Sigmoid colon (tissue), 7 donors: ENCODE data around the gene ACOT7. TPM values are rescaled to one million over a fixed set of nuclear protein-coding genes. Genes with fewer than 3 reads are reported as not detected.
"Not testable (repeated sequence)": the region's sequence is repeated elsewhere in the genome, so short reads cannot be mapped to it uniquely, and the experiment has no call there.

Experiments
- DNase-seq: peaks from one replicate; pipeline ENCODE4 v3.0.0-alpha.2; 2019
- H3K27ac ChIP-seq, 4 donors: fragments of 200-600 bp; sonication (generic); one replicate each; pipeline ENCODE4 v1.5.1; 2016 to 2019; ENCODE audit warnings: mild to moderate bottlenecking in 1 of 4
- H3K27me3 ChIP-seq, 3 donors: fragments of 200-600 bp; sonication (generic); one replicate each; pipeline ENCODE4 v1.5.1; 2019; ENCODE audit warnings: mild to moderate bottlenecking in 1 of 3
- H3K36me3 ChIP-seq, 4 donors: fragments of 200-600 bp; sonication (generic); one replicate each; pipeline ENCODE4 v1.5.1; 2016 to 2019
- H3K4me1 ChIP-seq, 4 donors: fragments of 200-600 bp; sonication (generic); one replicate each; pipeline ENCODE4 v1.5.1; 2017 to 2019
- H3K4me3 ChIP-seq, 4 donors: fragments of 200-600 bp; sonication (generic); one replicate each; pipeline ENCODE4 v1.5.1; 2017 to 2019; ENCODE audit warnings: mild to moderate bottlenecking in 2 of 4, moderate library complexity in 1 of 4
- H3K9me3 ChIP-seq, 4 donors: fragments of 200-600 bp in 3 of 4; sonication (generic) in 3 of 4; one replicate each; pipeline versions ENCODE4 v1.5.1 to v1.6.1; 2013 to 2019
- EP300 ChIP-seq, 4 donors: sonication (generic); formaldehyde crosslinking; IDR thresholded peaks; one replicate each; pipeline ENCODE4 v1.6.1; 2017; ENCODE audit warnings: antibody characterized with exemption in 4 of 4
- POLR2A ChIP-seq, 2 donors: fragments of 450-650 bp; IDR thresholded peaks; one replicate each; pipeline ENCODE4 v1.6.1; 2016; ENCODE audit warnings: antibody characterized with exemption in 2 of 2, mild to moderate bottlenecking in 2 of 2, moderate library complexity in 2 of 2
- POLR2AphosphoS5 ChIP-seq, 4 donors: sonication (generic); formaldehyde crosslinking; IDR thresholded peaks; one replicate each; pipeline ENCODE4 v1.6.1; 2017; ENCODE audit warnings: antibody characterized with exemption in 4 of 4
- WGBS, 2 donors: extraction: QIAGEN DNeasy Blood & Tissue Kit; methylation state at CpG; one replicate each; pipeline ENCODE4 v1.1.7; 2013; 5-methylcytosine and 5-hydroxymethylcytosine counted together
- intact Hi-C: fragments of 100-400 bp; cut with DNase I; formaldehyde crosslinking; loops from one replicate; pipeline ENCODE4 v1.15.1; 2023
- polyA plus RNA-seq, 3 donors: library from polyadenylated mRNA; stranded (reverse); fragments of 200-250 nt; gene quantifications; one replicate each; pipeline ENCODE4 v1.2.3, GENCODE V29; 2013
- total RNA-seq, 4 donors: library from RNA; depleted of rRNA; stranded (reverse); fragments of >200 nt; gene quantifications; one replicate each; pipeline ENCODE4 v1.1.0, GENCODE V29; 2016
- TF ChIP-seq, protein P1 (sequence below), 4 experiments: fragments of 450-650 bp in 3 of 4; fragments of 200-600 bp in 1 of 4; IDR thresholded peaks; one replicate each; pipeline ENCODE4 v1.5.1; 2016 to 2019; ENCODE audit warnings: antibody characterized with exemption in 4 of 4, mild to moderate bottlenecking in 3 of 4, moderate library complexity in 2 of 4
- donor health status: healthy with polysubstance abuse.
- donor health status: Bipolar disorder and iron deficiency.
- donor health status: healthy.

ACOT7 gene
- total and polyA plus RNA-seq, 7 donors: 17.9 to 81.0 (median 26.5) TPM

DNA sequence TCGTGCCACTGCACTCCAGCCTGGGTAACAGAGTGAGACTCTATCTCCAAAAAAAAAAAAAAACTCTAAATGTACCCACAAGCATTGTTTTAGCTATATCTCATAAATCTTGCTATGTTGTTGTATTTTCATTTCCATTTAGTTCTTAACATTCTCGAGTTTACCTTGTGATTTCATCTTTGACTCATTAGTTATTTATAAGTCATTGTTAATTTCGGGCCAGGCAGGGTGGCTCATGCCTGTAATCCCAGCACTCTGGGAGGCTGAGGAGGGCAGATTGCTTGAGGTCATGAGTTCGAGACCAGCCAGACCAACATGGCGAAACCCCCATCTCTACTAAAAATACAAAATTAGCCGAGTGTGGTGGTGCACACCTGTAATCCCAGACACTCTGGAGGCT, 14.5 kb upstream of the ACOT7 start:
- H3K4me1 ChIP-seq: no peaks in the 10 kb centered on the region
- intact Hi-C loops: no loop called here
- no peak for TF ChIP-seq POLR2AphosphoS5 (IDR thresholded peaks at IDR 0.05)
- no peak for TF ChIP-seq POLR2A (IDR thresholded peaks at IDR 0.05)
- TF ChIP-seq EP300 (IDR thresholded peaks at IDR 0.05): no peak
- TF ChIP-seq, protein P1, sequence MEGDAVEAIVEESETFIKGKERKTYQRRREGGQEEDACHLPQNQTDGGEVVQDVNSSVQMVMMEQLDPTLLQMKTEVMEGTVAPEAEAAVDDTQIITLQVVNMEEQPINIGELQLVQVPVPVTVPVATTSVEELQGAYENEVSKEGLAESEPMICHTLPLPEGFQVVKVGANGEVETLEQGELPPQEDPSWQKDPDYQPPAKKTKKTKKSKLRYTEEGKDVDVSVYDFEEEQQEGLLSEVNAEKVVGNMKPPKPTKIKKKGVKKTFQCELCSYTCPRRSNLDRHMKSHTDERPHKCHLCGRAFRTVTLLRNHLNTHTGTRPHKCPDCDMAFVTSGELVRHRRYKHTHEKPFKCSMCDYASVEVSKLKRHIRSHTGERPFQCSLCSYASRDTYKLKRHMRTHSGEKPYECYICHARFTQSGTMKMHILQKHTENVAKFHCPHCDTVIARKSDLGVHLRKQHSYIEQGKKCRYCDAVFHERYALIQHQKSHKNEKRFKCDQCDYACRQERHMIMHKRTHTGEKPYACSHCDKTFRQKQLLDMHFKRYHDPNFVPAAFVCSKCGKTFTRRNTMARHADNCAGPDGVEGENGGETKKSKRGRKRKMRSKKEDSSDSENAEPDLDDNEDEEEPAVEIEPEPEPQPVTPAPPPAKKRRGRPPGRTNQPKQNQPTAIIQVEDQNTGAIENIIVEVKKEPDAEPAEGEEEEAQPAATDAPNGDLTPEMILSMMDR (IDR thresholded peaks at IDR 0.05): no peak
- H3K27me3 ChIP-seq: peaks cover 0 to 20% (median 0%) of the 10 kb centered on the region in 3 donors
- DNase-seq: no peak
- H3K4me3 ChIP-seq: no peak overlapping the region
- H3K27ac ChIP-seq: no peak overlapping the region
- H3K9me3 ChIP-seq: no peaks in the 10 kb centered on the region
- 87% methylated on average over 6 of the region's 6 CpGs for WGBS, 2 donors
- H3K36me3 ChIP-seq: no peaks in the 10 kb centered on the region

DNA sequence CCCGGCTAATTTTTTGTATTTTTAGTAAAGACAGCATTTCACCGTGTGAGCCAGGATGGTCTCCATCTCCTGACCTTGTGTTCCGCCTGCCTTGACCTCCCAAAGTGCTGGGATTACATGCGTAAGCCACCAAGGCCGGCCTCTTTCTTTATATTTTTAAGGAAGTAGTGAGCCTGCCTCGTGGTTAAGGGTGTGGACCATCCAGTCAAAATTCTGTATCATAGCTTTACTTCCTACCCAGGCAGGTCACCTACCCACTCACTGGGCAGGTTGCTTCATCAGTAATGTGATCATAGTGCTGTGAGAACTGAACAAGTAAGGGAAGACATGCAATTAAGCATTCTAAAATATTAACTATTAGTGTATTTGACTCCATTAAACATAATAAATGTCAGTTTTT, 8.1 kb upstream of the ACOT7 start:
- no peak for DNase-seq
- Histone ChIP-seq H3K36me3 (no peaks in the 10 kb centered on the region), H3K9me3 (no peaks in the 10 kb centered on the region), H3K27me3 (peaks cover 0 to 2% (median 0%) of the 10 kb centered on the region in 3 donors), H3K27ac (no peak overlapping the region), H3K4me1 (no peaks in the 10 kb centered on the region), H3K4me3 (no peak overlapping the region)
- WGBS, 2 donors: 47 to 60% methylated on average over 6 of the region's 6 CpGs
- TF ChIP-seq, protein P1 (IDR thresholded peaks at IDR 0.05): no peak
- TF ChIP-seq EP300 (IDR thresholded peaks at IDR 0.05) (no peak), POLR2A (IDR thresholded peaks at IDR 0.05) (no peak), POLR2AphosphoS5 (IDR thresholded peaks at IDR 0.05) (no peak)
- intact Hi-C loops: loop anchor here (5.0 kb wide), 1 partner anchor 154 kb away; no protein-coding TSS in a partner anchor

DNA sequence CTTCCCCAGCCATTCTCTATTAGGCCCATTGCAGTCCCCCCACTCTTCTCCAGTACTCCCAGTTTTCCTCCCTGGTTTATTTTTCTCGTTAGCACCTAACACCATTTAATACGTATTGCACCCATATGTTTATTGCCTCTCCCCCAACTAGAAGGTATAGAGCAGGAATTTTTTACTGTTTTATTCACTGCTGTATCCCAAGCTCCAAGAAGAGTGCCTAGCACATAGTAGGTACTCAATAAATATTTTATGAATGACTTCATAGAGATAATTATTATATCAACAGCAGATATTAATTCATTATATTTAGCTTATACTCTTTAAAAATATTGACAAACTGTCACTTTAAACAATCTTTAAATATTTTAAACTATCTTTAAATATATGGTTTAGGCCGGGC, 5.7 kb upstream of the ACOT7 start:
- peaks cover 0 to 2% (median 0%) of the 10 kb centered on the region in 3 donors for H3K27me3 ChIP-seq
- 90 to 93% methylated on average over 3 of the region's 3 CpGs for WGBS, 2 donors
- intact Hi-C loops: loop anchor here (10.0 kb wide), 1 partner anchor 226 kb away; the partner anchor contains the start of gene THAP3
- no peak overlapping the region for H3K4me3 ChIP-seq
- H3K36me3 ChIP-seq: no peaks in the 10 kb centered on the region
- DNase-seq: no peak
- no peaks in the 10 kb centered on the region for H3K9me3 ChIP-seq
- H3K27ac ChIP-seq: no peak overlapping the region
- peaks cover 0 to 2% (median 1%) of the 10 kb centered on the region in 4 donors for H3K4me1 ChIP-seq
- no peak for TF ChIP-seq POLR2AphosphoS5 (IDR thresholded peaks at IDR 0.05)
- TF ChIP-seq, protein P1 (IDR thresholded peaks at IDR 0.05): no peak
- no peak for TF ChIP-seq POLR2A (IDR thresholded peaks at IDR 0.05)
- TF ChIP-seq EP300 (IDR thresholded peaks at IDR 0.05): no peak

DNA sequence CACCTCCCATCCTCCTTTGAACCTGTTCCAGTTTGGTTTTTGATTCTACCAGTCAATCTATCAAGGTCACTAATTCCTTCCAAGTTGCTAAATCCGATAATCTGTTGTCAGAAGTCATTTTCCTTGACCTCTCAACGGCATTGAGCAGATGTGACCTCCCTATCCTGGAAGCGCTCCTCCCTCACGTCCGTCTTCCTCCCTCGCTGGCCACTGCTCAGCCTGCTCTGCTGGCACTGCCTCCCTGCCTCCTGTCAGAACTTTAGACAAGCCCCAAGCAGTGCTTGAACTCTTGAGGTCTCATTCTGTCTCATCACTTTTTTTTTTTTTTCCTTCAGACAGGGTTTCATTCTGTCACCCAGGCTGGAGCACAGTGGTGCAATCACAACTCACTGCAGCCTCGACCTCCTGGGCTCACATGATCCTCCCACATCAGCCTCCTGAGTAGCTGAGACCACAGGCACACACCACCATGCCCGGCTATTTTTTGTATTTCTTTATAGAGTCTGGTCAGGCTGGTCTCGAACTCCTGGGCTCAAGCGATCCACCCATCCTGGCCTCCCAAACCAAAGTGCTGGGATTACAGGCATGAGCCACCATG, 4.4 kb upstream of the ACOT7 start:
- intact Hi-C loops: loop anchor here (10.0 kb wide), 1 partner anchor 227 kb away; the partner anchor contains the start of gene THAP3
- Histone ChIP-seq H3K4me3 (no peak overlapping the region), H3K27me3 (peaks cover 0 to 2% (median 0%) of the 10 kb centered on the region in 3 donors), H3K27ac (no peak overlapping the region), H3K4me1 (peaks cover 0 to 7% (median 6%) of the 10 kb centered on the region in 4 donors), H3K36me3 (no peaks in the 10 kb centered on the region), H3K9me3 (no peaks in the 10 kb centered on the region)
- TF ChIP-seq EP300 (IDR thresholded peaks at IDR 0.05) (no peak), POLR2A (IDR thresholded peaks at IDR 0.05) (no peak)
- WGBS, 2 donors: 79 to 83% methylated on average over 10 of the region's 10 CpGs
- no peak for DNase-seq

DNA sequence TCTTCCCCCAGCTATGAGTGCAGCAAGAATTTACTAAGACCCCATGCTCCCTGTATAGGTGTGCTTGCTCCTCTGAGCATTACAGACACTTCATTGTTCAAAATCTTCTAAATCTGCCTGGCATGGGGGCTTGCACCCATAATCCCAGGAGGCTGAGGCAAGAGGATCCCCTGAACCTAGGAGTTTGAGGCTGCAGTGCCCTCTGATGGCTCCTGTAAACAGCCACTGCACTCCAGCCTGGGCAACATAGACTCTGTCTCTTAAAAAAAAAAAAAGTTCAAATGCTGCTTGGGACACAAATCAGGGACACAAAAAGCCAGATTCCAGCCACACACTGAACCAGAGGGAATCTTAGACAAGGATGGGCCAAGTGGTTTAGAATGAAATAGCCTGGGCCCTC, 3.4 kb upstream of the ACOT7 start:
- no peak for TF ChIP-seq POLR2AphosphoS5 (IDR thresholded peaks at IDR 0.05)
- TF ChIP-seq EP300 (IDR thresholded peaks at IDR 0.05): no peak
- TF ChIP-seq, protein P1 (IDR thresholded peaks at IDR 0.05): no peak
- TF ChIP-seq POLR2A (IDR thresholded peaks at IDR 0.05): no peak
- no peaks in the 10 kb centered on the region for H3K36me3 ChIP-seq
- no peak overlapping the region for H3K27ac ChIP-seq
- H3K9me3 ChIP-seq: no peaks in the 10 kb centered on the region
- no peak for DNase-seq
- intact Hi-C loops: loop anchor here (10.0 kb wide), 1 partner anchor 228 kb away; the partner anchor contains the start of gene THAP3
- H3K27me3 ChIP-seq: no peaks in the 10 kb centered on the region
- peaks cover 0 to 16% (median 15%) of the 10 kb centered on the region in 4 donors for H3K4me1 ChIP-seq
- no peak overlapping the region for H3K4me3 ChIP-seq

DNA sequence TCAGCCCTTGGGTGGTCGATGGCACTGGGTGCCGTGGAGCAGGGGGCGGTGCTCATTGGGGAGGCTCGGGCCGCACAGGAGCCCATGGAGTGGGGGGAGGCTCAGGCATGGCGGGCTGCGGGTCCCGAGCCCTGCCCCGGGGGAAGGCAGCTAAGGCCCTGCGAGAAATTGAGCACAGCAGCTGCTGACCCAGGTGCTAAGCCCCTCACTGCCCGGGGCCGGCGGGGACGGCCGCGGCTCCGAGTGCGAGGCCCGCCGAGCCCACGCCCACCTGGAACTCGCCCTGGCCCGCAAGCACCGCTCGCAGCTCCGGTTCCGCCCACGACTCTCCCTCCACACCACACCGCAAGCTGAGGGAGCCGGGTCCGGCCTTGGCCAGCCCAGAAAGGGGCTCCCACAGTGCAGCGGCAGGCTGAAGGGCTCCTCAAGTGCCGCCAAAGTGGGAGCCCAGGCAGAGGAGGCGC, 2.2 kb upstream of the ACOT7 start:
- intact Hi-C loops: loop anchor here (2.0 to 10.0 kb wide), 2 partner anchors 33 to 229 kb away; partner anchors contain the start of gene THAP3

DNA sequence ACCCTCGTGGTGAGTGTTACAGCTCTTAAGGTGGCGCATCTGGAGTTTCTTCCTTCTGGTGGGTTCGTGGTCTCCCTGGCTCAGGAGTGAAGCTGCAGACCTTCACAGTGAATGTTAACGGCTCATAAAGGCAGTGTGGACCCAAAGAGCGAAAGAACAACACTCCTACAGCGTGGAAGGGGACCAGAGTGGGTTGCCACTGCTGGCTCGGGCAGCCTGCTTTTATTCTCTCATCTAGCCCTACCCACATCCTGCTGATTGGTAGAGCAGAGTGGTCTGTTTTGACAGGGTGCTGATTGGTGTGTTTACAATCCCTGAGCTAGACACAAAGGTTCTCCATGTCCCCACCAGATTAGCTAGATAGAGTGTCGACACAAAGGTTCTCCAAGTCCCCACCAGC, 1.6 kb upstream of the ACOT7 start:
- intact Hi-C loops: loop anchor here (2.0 to 10.0 kb wide), 2 partner anchors 32 to 230 kb away; partner anchors contain the start of gene THAP3
- not testable (repeated sequence) for H3K4me3 ChIP-seq, H3K9me3 ChIP-seq, H3K36me3 ChIP-seq, DNase-seq, H3K27me3 ChIP-seq
- Histone ChIP-seq H3K27ac (peak overlapping the region in 1 of 4 donors; percentile 97), H3K4me1 (peaks cover 0 to 16% (median 15%) of the 10 kb centered on the region in 4 donors)
- 84 to 94% methylated on average over 8 of the region's 8 CpGs for WGBS, 2 donors

More for the DNA sequence above, 2.2 kb upstream of the ACOT7 start:
- not testable (repeated sequence) for H3K27me3 ChIP-seq, H3K9me3 ChIP-seq, DNase-seq, H3K4me3 ChIP-seq, H3K27ac ChIP-seq, H3K36me3 ChIP-seq
- peaks cover 0 to 16% (median 15%) of the 10 kb centered on the region in 4 donors for H3K4me1 ChIP-seq
- 95 to 97% methylated on average over 34 of the region's 34 CpGs for WGBS, 2 donors
